Rectal smooth muscle tissue (tissue), 1 donor: ENCODE measurements around the gene LRRFIP1.
"Not testable (repeated sequence)": the region's sequence is repeated elsewhere in the genome, so short reads cannot be mapped to it uniquely, and the experiment has no call there.

Experiments
- H3K27ac ChIP-seq: one replicate; pipeline ENCODE4 v1.7.0; 2013; ENCODE audit warnings: low read depth, low read length, inconsistent platforms
- H3K27me3 ChIP-seq: one replicate; pipeline ENCODE4 v1.7.0; 2013; ENCODE audit warnings: low read length; ENCODE audit not compliant: control insufficient read depth, insufficient read depth
- H3K36me3 ChIP-seq: one replicate; pipeline ENCODE4 v1.7.0; 2013; ENCODE audit warnings: low read length; ENCODE audit not compliant: control insufficient read depth, insufficient read depth
- H3K4me1 ChIP-seq: one replicate; pipeline ENCODE4 v1.7.0; 2013; ENCODE audit warnings: low read length; ENCODE audit not compliant: control insufficient read depth, insufficient read depth
- H3K4me3 ChIP-seq: one replicate; pipeline ENCODE4 v1.7.0; 2013; ENCODE audit warnings: low read length
- H3K9ac ChIP-seq: one replicate; pipeline ENCODE4 v1.7.0; 2013; ENCODE audit warnings: low read length

The LRRFIP1 gene

GRCh38 chr2:237686659-237687136 is 59.3 kb downstream of the LRRFIP1 start:
- Histone ChIP-seq H3K4me3 (no peak overlapping the region), H3K27ac (peak overlapping the region; percentile 85), H3K36me3 (no peaks in the 10 kb centered on the region), H3K9ac (no peak overlapping the region), H3K27me3 (no peaks in the 10 kb centered on the region), H3K4me1 (peaks cover 24% of the 10 kb centered on the region)

GRCh38 chr2:237688081-237688480 is 60.7 kb downstream of the LRRFIP1 start:
- Histone ChIP-seq H3K4me3 (no peak overlapping the region), H3K9ac (no peak overlapping the region), H3K27ac (peak overlapping the region; percentile 85), H3K27me3 (no peaks in the 10 kb centered on the region), H3K4me1 (peaks cover 23% of the 10 kb centered on the region), H3K36me3 (no peaks in the 10 kb centered on the region)

- H3K9ac ChIP-seq, H3K36me3 ChIP-seq, H3K4me3 ChIP-seq, H3K27me3 ChIP-seq: not testable (repeated sequence)
- peak overlapping the region; percentile 85 for H3K27ac ChIP-seq
- H3K4me1 ChIP-seq, result peaks cover 25% of the 10 kb centered on the region
These were observed 61.2 kb downstream of the LRRFIP1 start for GRCh38 chr2:237688541-237688940.

GRCh38 chr2:237689336-237690131 is 62.1 kb downstream of the LRRFIP1 start:
- H3K4me1 ChIP-seq, result peaks cover 29% of the 10 kb centered on the region
- H3K27me3 ChIP-seq, result no peaks in the 10 kb centered on the region
- H3K4me3 ChIP-seq, result no peak overlapping the region
- no peaks in the 10 kb centered on the region for H3K36me3 ChIP-seq
- peak overlapping the region; percentile 85 for H3K27ac ChIP-seq
- H3K9ac ChIP-seq, result no peak overlapping the region

- Histone ChIP-seq H3K27ac (peak overlapping the region; percentile 88), H3K4me3 (peak overlapping the region; percentile 72), H3K9ac (peak overlapping the region; percentile 66), H3K27me3 (no peaks in the 10 kb centered on the region), H3K4me1 (peaks cover 45% of the 10 kb centered on the region), H3K36me3 (no peaks in the 10 kb centered on the region)
These were observed 63.9 kb downstream of the LRRFIP1 start for GRCh38 chr2:237691029-237691907.

GRCh38 chr2:237691908-237692600 is 64.7 kb downstream of the LRRFIP1 start:
- peak overlapping the region; percentile 93 for H3K4me3 ChIP-seq
- no peaks in the 10 kb centered on the region for H3K36me3 ChIP-seq
- H3K27ac ChIP-seq, result peak overlapping the region; percentile 93
- no peaks in the 10 kb centered on the region for H3K27me3 ChIP-seq
- H3K9ac ChIP-seq, result peak overlapping the region; percentile 91
- H3K4me1 ChIP-seq, result peaks cover 48% of the 10 kb centered on the region

GRCh38 chr2:237692601-237693290 is 65.4 kb downstream of the LRRFIP1 start:
- Histone ChIP-seq H3K27ac (peak overlapping the region; percentile 93), H3K36me3 (no peaks in the 10 kb centered on the region)

GRCh38 chr2:237693291-237693994 is 66.1 kb downstream of the LRRFIP1 start:
- Histone ChIP-seq H3K36me3 (no peaks in the 10 kb centered on the region), H3K4me1 (peaks cover 49% of the 10 kb centered on the region), H3K27me3 (no peaks in the 10 kb centered on the region), H3K9ac (peak overlapping the region; percentile 91), H3K4me3 (peak overlapping the region; percentile 93), H3K27ac (peak overlapping the region; percentile 93)

More at GRCh38 chr2:237692601-237693290, 65.4 kb downstream of the LRRFIP1 start:
- Histone ChIP-seq H3K9ac (peak overlapping the region; percentile 91), H3K27me3 (no peaks in the 10 kb centered on the region), H3K4me1 (peaks cover 47% of the 10 kb centered on the region), H3K4me3 (peak overlapping the region; percentile 93)

GRCh38 chr2:237694415-237695194 is 67.2 kb downstream of the LRRFIP1 start:
- Histone ChIP-seq H3K9ac (peak overlapping the region; percentile 24), H3K36me3 (no peaks in the 10 kb centered on the region), H3K27ac (peak overlapping the region; percentile 93), H3K27me3 (no peaks in the 10 kb centered on the region), H3K4me3 (peak overlapping the region; percentile 93), H3K4me1 (peaks cover 53% of the 10 kb centered on the region)

GRCh38 chr2:237695201-237695780 is 67.9 kb downstream of the LRRFIP1 start:
- H3K27ac ChIP-seq, result peak overlapping the region; percentile 93
- no peaks in the 10 kb centered on the region for H3K27me3 ChIP-seq
- no peak overlapping the region for H3K9ac ChIP-seq
- peaks cover 59% of the 10 kb centered on the region for H3K4me1 ChIP-seq
- peak overlapping the region; percentile 93 for H3K4me3 ChIP-seq
- H3K36me3 ChIP-seq, result no peaks in the 10 kb centered on the region
